Testis (tissue), 2 donors: ENCODE results near the gene ARIH2.

ENCODE experiments used
- POLR2A ChIP-seq: fragments of 450-650 bp; IDR thresholded peaks from one replicate; pipeline ENCODE4 v1.6.1; 2017; ENCODE audit warnings: antibody characterized with exemption, mild to moderate bottlenecking, moderate library complexity
- TF ChIP-seq, protein P1 (sequence below), 3 experiments: fragments of 450-650 bp in 2 of 3; fragments of 200-600 bp in 1 of 3; sonication (generic) in 1 of 3; IDR thresholded peaks; one replicate each; pipeline ENCODE4 v1.5.1; 2016 to 2019; ENCODE audit warnings: antibody characterized with exemption in 3 of 3, mild to moderate bottlenecking in 2 of 3, moderate library complexity in 1 of 3

DNA sequence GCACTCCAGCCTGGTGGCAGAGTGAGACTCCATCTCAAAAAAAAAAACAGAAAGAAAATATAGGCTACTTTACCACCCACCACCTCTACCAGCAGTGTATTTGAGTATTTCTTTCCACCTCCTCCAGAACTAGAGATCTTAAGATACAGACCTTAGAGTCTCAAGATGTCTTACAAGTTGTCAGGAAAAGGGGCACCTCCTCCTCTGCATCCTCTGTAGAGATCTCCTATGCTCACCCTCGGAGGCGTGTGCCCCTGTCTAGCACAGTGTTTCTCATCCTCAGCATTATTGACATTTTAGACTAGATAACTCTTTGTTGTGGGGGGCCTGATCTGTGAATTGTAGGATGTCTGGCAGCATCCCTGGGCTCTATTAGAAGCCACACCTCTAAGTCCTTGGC lies 43.7 kb downstream of the ARIH2 start:
- TF ChIP-seq, protein P1, sequence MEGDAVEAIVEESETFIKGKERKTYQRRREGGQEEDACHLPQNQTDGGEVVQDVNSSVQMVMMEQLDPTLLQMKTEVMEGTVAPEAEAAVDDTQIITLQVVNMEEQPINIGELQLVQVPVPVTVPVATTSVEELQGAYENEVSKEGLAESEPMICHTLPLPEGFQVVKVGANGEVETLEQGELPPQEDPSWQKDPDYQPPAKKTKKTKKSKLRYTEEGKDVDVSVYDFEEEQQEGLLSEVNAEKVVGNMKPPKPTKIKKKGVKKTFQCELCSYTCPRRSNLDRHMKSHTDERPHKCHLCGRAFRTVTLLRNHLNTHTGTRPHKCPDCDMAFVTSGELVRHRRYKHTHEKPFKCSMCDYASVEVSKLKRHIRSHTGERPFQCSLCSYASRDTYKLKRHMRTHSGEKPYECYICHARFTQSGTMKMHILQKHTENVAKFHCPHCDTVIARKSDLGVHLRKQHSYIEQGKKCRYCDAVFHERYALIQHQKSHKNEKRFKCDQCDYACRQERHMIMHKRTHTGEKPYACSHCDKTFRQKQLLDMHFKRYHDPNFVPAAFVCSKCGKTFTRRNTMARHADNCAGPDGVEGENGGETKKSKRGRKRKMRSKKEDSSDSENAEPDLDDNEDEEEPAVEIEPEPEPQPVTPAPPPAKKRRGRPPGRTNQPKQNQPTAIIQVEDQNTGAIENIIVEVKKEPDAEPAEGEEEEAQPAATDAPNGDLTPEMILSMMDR (IDR thresholded peaks at IDR 0.05), result no peak
- no peak for TF ChIP-seq POLR2A
